EL (cell line): ENCODE results near the gene NAA15.
"Not testable (repeated sequence)": the region's sequence is repeated elsewhere in the genome, so short reads cannot be mapped to it uniquely, and the experiment has no call there.

Experiments
- DNase-seq: peaks from one replicate; pipeline ENCODE4 v3.0.0-alpha.2; 2016

Gene NAA15

DNA sequence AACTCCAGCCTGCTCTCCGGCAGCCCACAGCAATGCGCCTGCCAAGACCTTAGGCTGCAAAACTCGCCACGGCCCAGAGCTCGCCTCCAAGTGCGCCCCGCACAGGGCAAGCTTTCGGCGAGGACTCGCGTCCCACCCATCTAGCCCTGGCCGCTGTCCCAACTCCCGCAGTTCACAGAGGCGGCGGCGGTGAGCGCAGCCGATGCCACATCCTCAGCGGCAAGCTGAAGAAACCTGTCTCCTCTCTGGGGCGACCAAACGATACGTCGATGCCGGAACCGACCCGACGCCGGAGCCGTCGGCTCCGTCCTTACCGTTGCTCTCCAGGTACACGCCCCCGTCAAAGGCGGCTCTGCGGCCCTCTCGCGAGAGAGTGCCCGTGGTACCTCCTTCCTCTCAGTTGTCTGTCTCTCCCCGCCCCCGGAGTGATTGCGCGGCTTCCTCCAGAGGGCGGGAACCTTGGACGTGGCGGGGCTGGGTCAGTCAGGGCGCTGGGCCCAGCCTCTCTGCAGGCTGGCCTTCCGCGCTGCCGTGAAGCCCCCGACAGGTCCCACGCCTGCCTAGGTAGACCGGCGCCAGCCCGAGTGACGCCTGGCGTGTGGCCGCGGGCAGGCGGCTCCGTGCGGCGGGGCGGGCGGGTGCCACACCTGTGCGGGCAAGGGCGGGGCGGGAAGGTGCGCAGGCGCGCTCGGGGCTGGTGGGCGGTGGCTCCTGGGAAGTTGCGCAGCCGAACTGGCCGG, 152.2 kb downstream of the NAA15 start:
- DNase-seq, result peak; percentile 97

GRCh38 chr4:139454111-139455045, 153.1 kb downstream of the NAA15 start, which contains the start of gene RAB33B:
Gene RAB33B, plus strand, starts transcription at chr4:139454121. Its CDS starts 75 bp downstream, at chr4:139454196.
- DNase-seq, result peak; percentile 88

DNA sequence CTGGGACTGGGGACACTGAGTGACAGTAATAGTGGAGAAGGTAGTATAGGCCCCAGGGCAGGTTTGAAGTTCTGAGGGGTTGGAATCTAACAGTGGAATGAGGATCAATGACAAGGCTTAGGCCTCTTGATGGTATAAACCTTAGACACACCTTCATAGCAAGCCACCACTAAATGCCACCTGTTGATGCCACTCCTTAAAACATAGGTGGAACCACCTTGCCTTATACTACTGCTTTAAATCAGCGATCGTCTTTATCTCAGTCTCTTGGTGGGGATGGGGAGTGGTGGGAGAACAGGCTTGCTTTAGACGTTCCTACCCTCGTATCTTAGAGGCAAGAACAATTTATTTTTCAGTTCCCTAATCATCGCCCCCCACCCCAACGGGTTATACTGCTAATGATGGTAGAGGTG, 153.8 kb downstream of the NAA15 start:
- no peak for DNase-seq

GRCh38 chr4:139457318-139457717, 156.0 kb downstream of the NAA15 start:
- no peak for DNase-seq

DNA sequence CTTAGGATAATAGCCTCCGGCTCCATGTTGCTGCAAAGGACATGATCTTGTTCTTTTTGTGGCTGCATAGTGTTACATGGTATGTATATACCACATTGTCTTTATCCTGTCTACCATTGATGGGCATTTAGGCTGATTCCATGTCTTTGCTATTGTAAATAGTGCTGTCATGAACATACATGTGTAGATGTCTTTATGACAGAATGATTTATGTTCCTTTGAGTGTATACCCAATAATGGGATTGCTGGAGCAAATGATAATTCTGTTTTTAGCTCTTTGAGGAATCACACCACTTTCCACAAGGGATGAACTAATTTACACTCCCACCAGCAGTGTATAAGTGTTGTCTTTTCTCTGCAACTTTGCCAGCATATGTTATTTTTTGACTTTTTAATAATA, 157.2 kb downstream of the NAA15 start:
- no peak for DNase-seq

- DNase-seq, result peak; percentile 35
Observed at GRCh38 chr4:139458999-139459398, 157.7 kb downstream of the NAA15 start.

GRCh38 chr4:139460565-139460964, 159.3 kb downstream of the NAA15 start:
- no peak for DNase-seq

- no peak for DNase-seq
Observed at GRCh38 chr4:139461022-139461628, 159.8 kb downstream of the NAA15 start.

DNA sequence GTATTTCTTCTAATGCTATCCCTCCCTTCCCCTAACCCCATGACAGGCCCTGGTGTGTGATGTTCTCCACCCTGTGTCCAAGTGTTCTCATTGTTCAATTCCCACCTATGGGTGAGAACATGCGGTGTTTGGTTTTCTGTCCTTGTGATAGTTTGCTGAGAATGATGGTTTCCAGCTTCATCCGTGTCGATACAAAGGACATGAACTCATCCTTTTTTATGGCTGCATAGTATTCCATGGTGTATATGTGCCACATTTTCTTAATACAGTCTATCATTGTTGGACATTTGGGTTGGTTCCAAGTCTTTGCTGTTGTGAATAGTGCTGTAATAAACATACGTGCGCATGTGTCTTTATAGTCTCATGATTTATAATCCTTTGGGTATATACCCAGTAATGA, 163.2 kb downstream of the NAA15 start:
- not testable (repeated sequence) for DNase-seq

GRCh38 chr4:139465922-139466321, 164.6 kb downstream of the NAA15 start:
- DNase-seq, result no peak

- not testable (repeated sequence) for DNase-seq
Observed at GRCh38 chr4:139468756-139469155, 167.5 kb downstream of the NAA15 start.

- DNase-seq, result no peak
Observed at GRCh38 chr4:139469216-139469615, 167.9 kb downstream of the NAA15 start.
